Uterus (tissue), 2 donors: Measurements from ENCODE around the gene CEBPB.

Experiments used
- CTCF ChIP-seq, 4 experiments: fragments of 200-600 bp in 2 of 4; fragments of 450-650 bp in 2 of 4; sonication (generic) in 2 of 4; IDR thresholded peaks; one replicate each; pipeline ENCODE4 v1.5.1; 2016 to 2019; ENCODE audit warnings: antibody characterized with exemption in 4 of 4, mild to moderate bottlenecking in 2 of 4, moderate library complexity in 1 of 4
- POLR2A ChIP-seq, 2 donors: fragments of 450-650 bp; IDR thresholded peaks; one replicate each; pipeline ENCODE4 v1.6.1; 2016; ENCODE audit warnings: antibody characterized with exemption in 2 of 2, mild to moderate bottlenecking in 1 of 2, moderate library complexity in 1 of 2

- TF ChIP-seq CTCF (IDR thresholded peaks at IDR 0.05) (no peak), POLR2A (IDR thresholded peaks at IDR 0.05) (no peak)
Observed at GRCh38 chr20:50193199-50193835, 2.7 kb downstream of the CEBPB start.
